Activated naive CD4-positive, alpha-beta T cell (primary cell): Measurements from ENCODE around the gene DAGLA.
"Not testable (repeated sequence)": the region's sequence is repeated elsewhere in the genome, so short reads cannot be mapped to it uniquely, and the experiment has no call there.

Experiments
- DNase-seq, 4 experiments: peaks; one replicate each; lab custom pipeline; 2025; lab: John Stamatoyannopoulos, UW

DAGLA gene

GRCh38 chr11:61660997-61661396 is 19.2 kb upstream of the DAGLA start:
- DNase-seq = not testable (repeated sequence)

GRCh38 chr11:61666684-61667297 is 13.4 kb upstream of the DAGLA start:
- no peak for DNase-seq

GRCh38 chr11:61667684-61668305 is 12.4 kb upstream of the DAGLA start:
- no peak for DNase-seq

- no peak for DNase-seq
These were observed 10.8 kb upstream of the DAGLA start for GRCh38 chr11:61669417-61669816.

GRCh38 chr11:61670626-61671025 is 9.6 kb upstream of the DAGLA start:
- DNase-seq = no peak

GRCh38 chr11:61671527-61671926 is 8.7 kb upstream of the DAGLA start:
- no peak for DNase-seq

- not testable (repeated sequence) for DNase-seq
These were observed 6.2 kb upstream of the DAGLA start for GRCh38 chr11:61673946-61674467.

- DNase-seq = no peak
These were observed 4.4 kb upstream of the DAGLA start for GRCh38 chr11:61675826-61676225.

- no peak for DNase-seq
These were observed 895 bp upstream of the DAGLA start for GRCh38 chr11:61679296-61679695.

GRCh38 chr11:61680622-61681221 is 531 bp downstream of the DAGLA start:
- no peak for DNase-seq

GRCh38 chr11:61682093-61682732 is 2.0 kb downstream of the DAGLA start:
- DNase-seq = no peak

- no peak for DNase-seq
These were observed 2.9 kb downstream of the DAGLA start for GRCh38 chr11:61682906-61683675.

GRCh38 chr11:61683961-61684869 is 4.0 kb downstream of the DAGLA start:
- DNase-seq = no peak

- no peak for DNase-seq
These were observed 4.9 kb downstream of the DAGLA start for GRCh38 chr11:61684870-61685616.

- DNase-seq = peak in 1 of 4 experiments; percentile 23
These were observed 5.4 kb downstream of the DAGLA start for GRCh38 chr11:61685617-61685967.

- no peak for DNase-seq
These were observed 5.9 kb downstream of the DAGLA start for GRCh38 chr11:61686066-61686465.

GRCh38 chr11:61686469-61686868 is 6.3 kb downstream of the DAGLA start:
- no peak for DNase-seq

GRCh38 chr11:61687420-61687819 is 7.2 kb downstream of the DAGLA start:
- no peak for DNase-seq

GRCh38 chr11:61688365-61689163 is 8.4 kb downstream of the DAGLA start:
- DNase-seq = no peak

- no peak for DNase-seq
These were observed 8.9 kb downstream of the DAGLA start for GRCh38 chr11:61689164-61689496.
